Right lobe of liver (tissue), 6 donors: Measurements from ENCODE around the gene HACE1. TPM values are rescaled to one million over a fixed set of nuclear protein-coding genes. Genes with fewer than 3 reads are reported as not detected.

Source experiments
- ATAC-seq, 4 donors: fragments of 200-7000 bp; cut with Tn5 transposase; one replicate each; pipeline ENCODE4 v1.9.1; 2020; ENCODE audit warnings: mild to moderate bottlenecking in 4 of 4, moderate library complexity in 4 of 4
- DNase-seq, 3 donors: peaks; one replicate each; pipeline ENCODE4 v3.0.0-alpha.2; 2020
- H3K27ac ChIP-seq, 3 donors: fragments of 200-600 bp; one replicate each; pipeline ENCODE4 v1.8.0; 2022
- H3K27me3 ChIP-seq, 2 donors: fragments of 200-600 bp; one replicate each; pipeline ENCODE4 v1.8.0; 2022
- H3K36me3 ChIP-seq, 4 donors: fragments of 200-600 bp; sonication (generic) in 1 of 4; one replicate each; pipeline versions ENCODE4 v1.5.1 to v1.8.0; 2017 to 2022; ENCODE audit warnings: control low read depth in 1 of 4
- H3K4me1 ChIP-seq, 4 donors: fragments of 200-600 bp; sonication (generic) in 1 of 4; one replicate each; pipeline versions ENCODE4 v1.5.1 to v1.8.0; 2017 to 2022; ENCODE audit warnings: control low read depth in 1 of 4
- H3K4me3 ChIP-seq, 3 donors: fragments of 200-600 bp; one replicate each; pipeline ENCODE4 v1.8.0; 2022
- H3K9me3 ChIP-seq, 4 donors: fragments of 200-600 bp; sonication (generic) in 1 of 4; one replicate each; pipeline versions ENCODE4 v1.5.1 to v1.8.0; 2017 to 2022; ENCODE audit warnings: control low read depth in 1 of 4
- POLR2A ChIP-seq: fragments of 450-650 bp; IDR thresholded peaks from one replicate; pipeline ENCODE4 v1.6.1; 2017; ENCODE audit warnings: antibody characterized with exemption, mild to moderate bottlenecking
- WGBS: methylation state at CpG from one replicate; pipeline ENCODE4 v1.1.6; 2018; ENCODE audit warnings: low coverage, low lambda C conversion rate; ENCODE audit not compliant: insufficient coverage; ENCODE audit errors: missing lambda C conversion rate; 5-methylcytosine and 5-hydroxymethylcytosine counted together
- intact Hi-C, 2 donors: fragments of 100-400 bp; cut with DNase I; formaldehyde crosslinking; loops; one replicate each; pipeline versions ENCODE4 v1.11.2 to v1.14.1; 2022
- total RNA-seq, 6 experiments: library from RNA; depleted of rRNA in 2 of 6; stranded (reverse); fragments of >200 nt in 2 of 6; fragmentation: NEBNext Ultra II Directional in 3 of 6; extraction: Animal tissue kit (Norgen Biotek cat#: 25700) in 3 of 6; gene quantifications; one replicate each; pipeline versions ENCODE4 v1.1.0 to v1.2.4, GENCODE V29; 2016 to 2023
- TF ChIP-seq, protein P1 (sequence below), 4 donors: fragments of 200-600 bp in 3 of 4; fragments of 450-650 bp in 1 of 4; IDR thresholded peaks; one replicate each; pipeline versions ENCODE4 v1.5.1 to v1.8.0; 2016 to 2022; ENCODE audit warnings: antibody characterized with exemption in 4 of 4, mild to moderate bottlenecking in 2 of 4
- donor health status: DM: no; HTN: yes; CAD: no.
- donor health status: DM: no; HTN: no; CAD: no.
- donor health status: DM: no; HTN: no; CAD: no.
- donor health status: DM: no; HTN: yes; CAD: no.
- donor health status: DM: no; HTN: yes; CAD: no.

The HACE1 gene
- total RNA-seq, 6 experiments from 2014 or later, result 2.7 to 3.7 (median 3.1) TPM

DNA sequence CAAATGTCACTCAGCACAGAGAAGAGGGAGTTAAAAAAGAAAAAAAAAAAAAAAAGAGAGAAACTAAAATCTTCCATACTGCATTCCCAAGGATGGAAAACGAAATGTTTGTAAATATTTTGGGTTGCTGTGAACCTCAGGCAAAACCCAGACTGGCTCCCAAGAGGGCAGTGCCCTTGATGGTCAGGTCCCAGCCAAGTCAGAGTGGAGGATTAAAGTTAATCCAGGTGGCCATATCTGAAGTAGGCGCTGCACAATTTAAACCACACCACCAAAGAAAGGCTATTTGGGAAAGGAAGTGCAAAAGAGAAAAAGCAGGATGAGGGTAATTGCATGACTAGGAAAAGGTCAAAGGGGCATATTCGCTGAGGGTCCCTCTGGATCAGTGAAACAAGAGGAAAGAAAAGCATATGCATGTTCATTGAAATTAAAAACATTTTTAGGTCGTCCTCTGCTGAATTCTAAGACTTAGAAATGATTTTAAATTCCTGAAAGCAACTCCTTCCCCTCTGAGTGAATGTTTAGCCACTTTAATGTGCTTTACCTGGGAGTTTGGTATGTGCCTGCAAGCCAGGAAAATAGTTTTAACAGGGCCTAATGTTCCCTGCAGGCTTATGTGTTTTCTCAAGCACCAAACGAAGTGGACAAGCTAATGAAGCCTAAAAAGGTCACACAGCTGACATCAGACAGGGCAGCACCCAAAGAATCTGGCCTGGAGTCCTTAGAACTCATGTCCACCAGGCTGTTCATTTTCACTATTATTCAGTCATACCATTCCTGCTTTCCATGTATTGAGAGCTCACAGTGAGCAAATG lies 159.1 kb downstream of the HACE1 start:
- no peak overlapping the region for H3K4me3 ChIP-seq
- no peaks in the 10 kb centered on the region for H3K36me3 ChIP-seq
- H3K27ac ChIP-seq, result no peak overlapping the region
- DNase-seq, result no peak
- no peak for ATAC-seq
- H3K4me1 ChIP-seq, result no peaks in the 10 kb centered on the region
- 39% methylated on average over 5 of the region's 5 CpGs for WGBS
- no peaks in the 10 kb centered on the region for H3K27me3 ChIP-seq
- H3K9me3 ChIP-seq, result no peaks in the 10 kb centered on the region
- intact Hi-C loops, result no loop called here
- TF ChIP-seq POLR2A, result no peak
- TF ChIP-seq, protein P1, sequence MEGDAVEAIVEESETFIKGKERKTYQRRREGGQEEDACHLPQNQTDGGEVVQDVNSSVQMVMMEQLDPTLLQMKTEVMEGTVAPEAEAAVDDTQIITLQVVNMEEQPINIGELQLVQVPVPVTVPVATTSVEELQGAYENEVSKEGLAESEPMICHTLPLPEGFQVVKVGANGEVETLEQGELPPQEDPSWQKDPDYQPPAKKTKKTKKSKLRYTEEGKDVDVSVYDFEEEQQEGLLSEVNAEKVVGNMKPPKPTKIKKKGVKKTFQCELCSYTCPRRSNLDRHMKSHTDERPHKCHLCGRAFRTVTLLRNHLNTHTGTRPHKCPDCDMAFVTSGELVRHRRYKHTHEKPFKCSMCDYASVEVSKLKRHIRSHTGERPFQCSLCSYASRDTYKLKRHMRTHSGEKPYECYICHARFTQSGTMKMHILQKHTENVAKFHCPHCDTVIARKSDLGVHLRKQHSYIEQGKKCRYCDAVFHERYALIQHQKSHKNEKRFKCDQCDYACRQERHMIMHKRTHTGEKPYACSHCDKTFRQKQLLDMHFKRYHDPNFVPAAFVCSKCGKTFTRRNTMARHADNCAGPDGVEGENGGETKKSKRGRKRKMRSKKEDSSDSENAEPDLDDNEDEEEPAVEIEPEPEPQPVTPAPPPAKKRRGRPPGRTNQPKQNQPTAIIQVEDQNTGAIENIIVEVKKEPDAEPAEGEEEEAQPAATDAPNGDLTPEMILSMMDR (IDR thresholded peaks at IDR 0.05), result no peak

DNA sequence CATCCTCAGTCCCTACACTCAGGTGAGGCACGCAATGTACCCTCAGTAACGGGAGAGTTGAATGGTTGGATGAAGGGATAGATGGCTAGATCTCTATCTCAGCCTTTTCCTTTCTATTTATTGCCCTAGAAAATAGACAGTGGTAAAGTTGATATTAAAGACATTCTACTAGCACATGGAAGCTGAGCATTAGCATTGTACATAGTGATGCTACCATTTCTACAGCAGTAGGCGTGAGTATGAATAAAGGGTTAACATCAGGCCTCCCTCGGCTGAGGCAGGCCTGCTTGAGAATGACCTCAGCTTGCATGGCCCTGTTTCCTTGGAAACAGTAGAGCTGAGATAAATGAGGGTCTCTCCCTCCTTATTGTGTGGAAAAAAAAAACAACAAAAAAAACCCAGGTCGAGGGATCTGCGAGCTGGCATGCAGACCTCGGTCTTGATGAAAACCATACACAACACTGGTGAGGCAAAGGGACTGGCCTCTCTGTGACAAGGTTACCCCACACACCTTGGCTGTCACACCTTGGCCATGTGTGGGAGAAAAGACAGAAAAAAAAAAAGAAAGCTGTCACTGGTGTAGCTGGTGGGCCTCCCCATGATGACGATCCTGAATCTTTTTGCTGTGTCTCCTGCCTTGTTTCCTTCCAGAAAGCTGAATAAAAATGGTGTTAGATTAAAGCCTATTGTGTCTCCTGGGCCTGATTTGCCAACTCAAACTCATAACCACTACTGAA lies 160.0 kb downstream of the HACE1 start:
- no peak for TF ChIP-seq POLR2A
- TF ChIP-seq, protein P1 (IDR thresholded peaks at IDR 0.05), result no peak
- Histone ChIP-seq H3K36me3 (no peaks in the 10 kb centered on the region), H3K4me1 (no peaks in the 10 kb centered on the region), H3K27ac (no peak overlapping the region), H3K9me3 (no peaks in the 10 kb centered on the region), H3K27me3 (no peaks in the 10 kb centered on the region), H3K4me3 (no peak overlapping the region)
- intact Hi-C loops, result no loop called here
- WGBS, result 52% methylated on average over 6 of the region's 8 CpGs
- ATAC-seq (no peak), DNase-seq (no peak)

DNA sequence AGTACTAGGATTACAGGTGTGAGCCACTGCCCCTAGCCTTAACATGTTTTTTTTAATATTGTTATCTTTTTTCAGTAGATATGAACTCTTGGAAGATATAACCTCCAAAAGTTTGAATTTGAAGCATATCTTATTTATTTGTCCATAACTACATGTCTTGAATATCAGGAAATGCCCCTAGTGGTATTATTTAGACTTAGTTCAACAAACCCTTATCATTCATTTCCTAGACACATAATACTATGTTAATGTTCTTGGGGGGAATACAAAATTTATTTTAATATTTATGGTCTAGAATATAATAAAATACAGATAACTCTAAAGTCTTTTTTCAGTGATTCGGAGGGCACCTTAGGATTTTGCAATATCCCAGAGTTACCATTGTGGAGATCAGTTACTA lies 160.7 kb downstream of the HACE1 start:
- intact Hi-C loops, result no loop called here

DNA sequence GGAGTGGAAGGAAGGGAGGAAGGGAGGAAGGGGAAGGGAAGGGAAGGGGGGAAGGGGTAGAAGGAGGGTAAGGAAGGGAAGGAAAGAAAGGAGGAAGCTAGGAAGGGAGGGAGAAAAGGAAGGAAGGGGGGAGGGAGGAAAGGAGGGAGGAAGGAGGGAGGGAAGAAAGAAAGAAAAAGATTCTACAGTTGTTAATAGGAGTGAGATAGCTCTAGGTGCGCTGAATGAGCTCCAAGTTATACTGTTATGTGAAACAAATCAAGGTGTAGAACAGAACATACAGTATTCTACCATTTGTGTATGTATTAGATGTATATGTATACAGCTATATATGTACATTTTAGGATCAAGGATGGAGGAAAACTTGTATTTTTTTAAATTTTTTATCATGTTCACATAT lies 167.7 kb downstream of the HACE1 start:
- intact Hi-C loops, result no loop called here
- 63% methylated on average over 1 of the region's 1 CpG for WGBS

More for the DNA sequence above, 160.7 kb downstream of the HACE1 start:
- no peak for ATAC-seq
- Histone ChIP-seq H3K9me3 (no peaks in the 10 kb centered on the region), H3K36me3 (no peaks in the 10 kb centered on the region), H3K27me3 (no peaks in the 10 kb centered on the region), H3K4me1 (no peaks in the 10 kb centered on the region), H3K4me3 (no peak overlapping the region), H3K27ac (no peak overlapping the region)
- TF ChIP-seq, protein P1 (IDR thresholded peaks at IDR 0.05), result no peak
- no peak for TF ChIP-seq POLR2A
- 91% methylated on average over 1 of the region's 1 CpG for WGBS
- DNase-seq, result no peak

More for the DNA sequence above, 167.7 kb downstream of the HACE1 start:
- Histone ChIP-seq H3K27ac (no peak overlapping the region), H3K27me3 (no peaks in the 10 kb centered on the region), H3K4me1 (no peaks in the 10 kb centered on the region), H3K9me3 (no peaks in the 10 kb centered on the region), H3K36me3 (no peaks in the 10 kb centered on the region), H3K4me3 (no peak overlapping the region)
- no peak for ATAC-seq
- DNase-seq, result no peak
- TF ChIP-seq, protein P1 (IDR thresholded peaks at IDR 0.05), result no peak
- TF ChIP-seq POLR2A, result no peak
